Posterior cingulate gyrus (tissue), 11 donors: ENCODE results near the gene PTTG1IP2.
"Not testable (repeated sequence)": the region's sequence is repeated elsewhere in the genome, so short reads cannot be mapped to it uniquely, and the experiment has no call there.

Experiments used
- DNase-seq, 10 donors: peaks; one replicate each; pipeline versions ENCODE4 v3.0.0 to v3.0.0-alpha.2; 2020 to 2021; ENCODE audit warnings: mixed read lengths in 3 of 10
- intact Hi-C: fragments of 100-400 bp; cut with DNase I; formaldehyde crosslinking; loops from one replicate; pipeline ENCODE4 v1.15.1; 2023

Gene PTTG1IP2

GRCh38 chr7:90469554-90469953 lies at the start of gene PTTG1IP2:
Gene PTTG1IP2, plus strand, starts transcription at chr7:90469639. Its CDS starts 148 bp downstream, at chr7:90469787.
- intact Hi-C loops, result no loop called here
- no peak for DNase-seq

- intact Hi-C loops, result no loop called here
- DNase-seq, result no peak
These were observed 47.8 kb upstream of the PTTG1IP2 start for GRCh38 chr7:90421651-90422050.

GRCh38 chr7:90424720-90425119 lies 44.7 kb upstream of the PTTG1IP2 start:
- intact Hi-C loops, result loop anchor here (5.0 kb wide), 1 partner anchor 77 kb away; the partner anchor contains the start of gene GTPBP10
- no peak for DNase-seq

- DNase-seq, result no peak
- intact Hi-C loops, result loop anchor here (5.0 kb wide), 1 partner anchor 78 kb away; the partner anchor contains the start of gene GTPBP10
These were observed 44.1 kb upstream of the PTTG1IP2 start for GRCh38 chr7:90425376-90425775.

GRCh38 chr7:90430614-90431460 lies 38.6 kb upstream of the PTTG1IP2 start:
- DNase-seq, result no peak
- intact Hi-C loops, result no loop called here

- intact Hi-C loops, result no loop called here
- no peak for DNase-seq
These were observed 36.7 kb upstream of the PTTG1IP2 start for GRCh38 chr7:90432752-90433151.

GRCh38 chr7:90433221-90433620 lies 36.2 kb upstream of the PTTG1IP2 start:
- intact Hi-C loops, result no loop called here
- DNase-seq, result no peak

GRCh38 chr7:90445633-90446032 lies 23.8 kb upstream of the PTTG1IP2 start:
- no peak for DNase-seq
- intact Hi-C loops, result no loop called here

GRCh38 chr7:90446137-90446899 lies 23.1 kb upstream of the PTTG1IP2 start:
- no peak for DNase-seq
- intact Hi-C loops, result no loop called here

GRCh38 chr7:90453259-90453891 lies 16.1 kb upstream of the PTTG1IP2 start:
- DNase-seq, result no peak
- intact Hi-C loops, result no loop called here

GRCh38 chr7:90453931-90454330 lies 15.5 kb upstream of the PTTG1IP2 start:
- DNase-seq, result no peak
- intact Hi-C loops, result no loop called here

GRCh38 chr7:90455163-90456030 lies 14.0 kb upstream of the PTTG1IP2 start:
- DNase-seq, result no peak
- intact Hi-C loops, result loop anchor here (5.0 kb wide), 1 partner anchor 172 kb away; no protein-coding TSS in a partner anchor

- no peak for DNase-seq
- intact Hi-C loops, result loop anchor here (5.0 kb wide), 1 partner anchor 169 kb away; no protein-coding TSS in a partner anchor
These were observed 11.3 kb upstream of the PTTG1IP2 start for GRCh38 chr7:90458104-90458503.

GRCh38 chr7:90459888-90460287 lies 9.6 kb upstream of the PTTG1IP2 start:
- intact Hi-C loops, result loop anchor here (5.0 kb wide), 1 partner anchor 167 kb away; no protein-coding TSS in a partner anchor
- DNase-seq, result no peak

GRCh38 chr7:90461219-90461618 lies 8.2 kb upstream of the PTTG1IP2 start:
- intact Hi-C loops, result no loop called here
- no peak for DNase-seq

- DNase-seq, intact Hi-C loops: not testable (repeated sequence)
These were observed 6.2 kb upstream of the PTTG1IP2 start for GRCh38 chr7:90463151-90463628.

GRCh38 chr7:90465816-90466215 lies 3.6 kb upstream of the PTTG1IP2 start:
- intact Hi-C loops, result no loop called here
- DNase-seq, result no peak

- intact Hi-C loops, result no loop called here
- no peak for DNase-seq
These were observed 3.5 kb downstream of the PTTG1IP2 start for GRCh38 chr7:90472805-90473540.

GRCh38 chr7:90473814-90474213 lies 4.4 kb downstream of the PTTG1IP2 start:
- intact Hi-C loops, result no loop called here
- no peak for DNase-seq
